Middle frontal gyrus (tissue), 1 donor: ENCODE results near the gene TMEM91.

Experiments used
- DNase-seq: peaks from one replicate; pipeline ENCODE4 v3.0.0-alpha.2; 2015; ENCODE audit warnings: low spot score; ENCODE audit errors: extremely low spot score

TMEM91 gene

GRCh38 chr19:41410336-41411054 lies 34.2 kb downstream of the TMEM91 start:
- DNase-seq: no peak

- no peak for DNase-seq
These were observed 35.0 kb downstream of the TMEM91 start for GRCh38 chr19:41411100-41411967.

GRCh38 chr19:41411968-41412265 lies 35.6 kb downstream of the TMEM91 start:
- no peak for DNase-seq

GRCh38 chr19:41412953-41413352 lies 36.6 kb downstream of the TMEM91 start:
- DNase-seq: no peak

GRCh38 chr19:41413947-41414346 lies 37.6 kb downstream of the TMEM91 start:
- no peak for DNase-seq

GRCh38 chr19:41414461-41414860 lies 38.1 kb downstream of the TMEM91 start:
- no peak for DNase-seq

GRCh38 chr19:41415154-41415571 lies 38.8 kb downstream of the TMEM91 start:
- no peak for DNase-seq

- no peak for DNase-seq
These were observed 39.9 kb downstream of the TMEM91 start for GRCh38 chr19:41416194-41416674.

- DNase-seq: no peak
These were observed 44.0 kb downstream of the TMEM91 start for GRCh38 chr19:41420101-41420880.

GRCh38 chr19:41421314-41421713 lies 45.0 kb downstream of the TMEM91 start:
- DNase-seq: no peak

- no peak for DNase-seq
These were observed 45.6 kb downstream of the TMEM91 start for GRCh38 chr19:41421973-41422372.

GRCh38 chr19:41422456-41422855 lies 46.1 kb downstream of the TMEM91 start:
- no peak for DNase-seq

GRCh38 chr19:41422955-41423354 lies 46.6 kb downstream of the TMEM91 start:
- DNase-seq: no peak

GRCh38 chr19:41424335-41425173 lies 48.2 kb downstream of the TMEM91 start:
- no peak for DNase-seq

GRCh38 chr19:41425174-41426115 lies 49.1 kb downstream of the TMEM91 start:
- DNase-seq: no peak

GRCh38 chr19:41426116-41426841 lies 49.9 kb downstream of the TMEM91 start:
- no peak for DNase-seq

- DNase-seq: no peak
These were observed 50.8 kb downstream of the TMEM91 start, which contains the start of gene B3GNT8 for GRCh38 chr19:41426952-41427646. Gene B3GNT8, minus strand, starts transcription at chr19:41427374. Its CDS starts 596 bp downstream, at chr19:41426778.
